EL (cell line): ENCODE results near the gene LRRC63.
"Not testable (repeated sequence)": the region's sequence is repeated elsewhere in the genome, so short reads cannot be mapped to it uniquely, and the experiment has no call there.

Source experiments
- DNase-seq: peaks from one replicate; pipeline ENCODE4 v3.0.0-alpha.2; 2016

Gene LRRC63

DNA sequence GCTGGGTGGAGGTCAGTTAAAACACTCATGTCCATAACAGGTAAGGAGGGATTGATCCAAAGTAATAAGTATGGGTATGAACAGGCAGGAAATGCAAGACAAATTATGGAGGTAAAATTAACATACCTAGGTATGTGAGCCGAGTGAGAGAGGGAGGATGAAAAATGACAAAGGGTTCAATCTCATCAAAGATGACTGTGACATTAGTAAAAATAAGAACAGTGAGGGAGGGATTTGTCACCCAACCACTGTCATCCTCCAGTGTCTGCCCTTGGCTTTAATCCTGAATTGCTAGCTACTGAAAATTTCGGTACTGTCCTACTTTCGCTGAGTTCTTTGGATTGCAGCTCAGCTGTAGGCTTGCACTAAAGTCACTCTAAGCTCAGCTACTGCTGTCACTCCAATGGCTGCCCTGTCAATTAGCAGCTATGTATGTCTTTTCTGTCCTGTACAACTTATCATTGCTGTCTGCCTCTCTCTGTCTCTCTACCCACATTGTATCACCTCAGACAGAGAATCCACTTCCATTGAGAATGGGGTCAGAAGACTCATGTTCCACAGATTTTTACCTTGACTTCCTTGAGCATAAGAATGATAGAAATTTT, 62.5 kb downstream of the LRRC63 start:
- DNase-seq: no peak

DNA sequence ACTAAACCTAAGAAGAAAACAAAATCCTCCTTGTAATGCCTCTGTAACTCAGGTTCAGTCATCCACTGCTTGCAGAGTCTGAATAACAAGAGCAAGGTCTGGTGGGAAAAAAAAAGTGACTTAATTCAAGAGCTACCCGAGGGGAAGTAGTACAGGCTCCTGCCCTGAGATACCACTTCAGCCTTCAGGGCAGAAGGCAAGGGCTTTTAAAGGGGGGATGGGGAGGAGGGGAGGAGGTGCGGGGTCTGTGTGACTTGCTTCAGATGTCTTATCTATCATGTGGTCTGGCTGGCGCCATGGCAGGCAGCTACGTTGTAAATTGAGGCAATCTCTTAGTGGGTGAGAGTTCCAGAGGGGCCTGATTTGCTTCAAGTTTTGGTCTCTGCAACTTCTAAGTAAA, 66.7 kb downstream of the LRRC63 start:
- no peak for DNase-seq

DNA sequence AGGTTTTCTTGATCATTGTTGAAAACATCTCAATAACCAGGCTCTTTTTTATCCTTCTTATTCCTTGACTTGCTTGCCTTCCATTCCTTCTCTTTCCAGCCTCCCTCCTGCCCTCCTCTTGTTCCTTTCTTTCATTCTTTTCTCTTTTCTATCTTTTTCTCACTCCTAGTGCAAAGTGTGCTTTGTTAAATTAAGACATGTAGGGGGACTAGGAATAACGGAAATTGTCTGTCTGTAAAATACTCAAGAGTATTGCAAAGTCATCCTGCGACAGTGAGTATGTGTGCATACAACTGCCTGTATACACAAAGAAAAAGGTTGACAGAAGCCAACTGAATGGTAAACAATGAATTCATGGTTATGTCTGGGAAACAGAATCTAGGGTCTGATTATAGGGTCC, 70.1 kb downstream of the LRRC63 start:
- DNase-seq: no peak

DNA sequence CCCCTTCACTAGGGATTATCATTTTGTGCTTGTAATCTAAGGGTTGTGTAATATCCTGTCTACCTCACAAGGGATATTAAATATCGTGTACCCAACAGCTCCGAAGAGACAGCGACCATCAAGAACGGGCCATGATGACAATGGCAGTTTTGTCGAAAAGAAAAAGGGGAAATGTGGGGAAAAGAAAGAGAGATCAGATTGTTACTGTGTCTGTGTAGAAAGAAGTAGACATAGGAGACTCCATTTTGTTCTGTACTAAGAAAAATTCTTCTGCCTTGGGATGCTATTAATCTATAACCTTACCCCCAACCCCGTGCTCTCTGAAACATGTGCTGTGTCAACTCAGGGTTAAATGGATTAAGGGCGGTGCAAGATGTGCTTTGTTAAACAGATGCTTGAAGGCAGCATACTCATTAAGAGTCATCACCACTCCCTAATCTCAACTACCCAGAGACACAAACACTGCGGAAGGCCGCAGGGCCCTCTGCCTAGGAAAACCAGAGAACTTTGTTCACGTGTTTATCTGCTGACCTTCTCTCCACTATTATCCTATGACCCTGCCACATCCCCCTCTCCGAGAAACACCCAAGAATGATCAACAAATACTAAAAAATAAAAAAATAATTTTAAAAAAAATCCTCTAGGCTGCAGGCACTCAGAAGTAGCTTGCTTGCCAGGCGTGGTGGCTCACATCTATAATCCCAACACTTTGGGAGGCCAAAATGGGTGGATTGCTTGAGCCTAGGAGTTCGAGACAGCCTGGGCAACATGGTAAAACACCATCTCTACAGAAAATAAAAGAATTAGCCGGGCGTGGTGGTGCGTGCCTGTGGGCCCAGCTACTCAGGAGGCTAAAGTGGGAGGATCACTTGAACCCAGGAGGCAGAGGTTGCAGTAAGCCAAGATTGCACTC, 72.4 kb downstream of the LRRC63 start:
- DNase-seq: not testable (repeated sequence)

DNA sequence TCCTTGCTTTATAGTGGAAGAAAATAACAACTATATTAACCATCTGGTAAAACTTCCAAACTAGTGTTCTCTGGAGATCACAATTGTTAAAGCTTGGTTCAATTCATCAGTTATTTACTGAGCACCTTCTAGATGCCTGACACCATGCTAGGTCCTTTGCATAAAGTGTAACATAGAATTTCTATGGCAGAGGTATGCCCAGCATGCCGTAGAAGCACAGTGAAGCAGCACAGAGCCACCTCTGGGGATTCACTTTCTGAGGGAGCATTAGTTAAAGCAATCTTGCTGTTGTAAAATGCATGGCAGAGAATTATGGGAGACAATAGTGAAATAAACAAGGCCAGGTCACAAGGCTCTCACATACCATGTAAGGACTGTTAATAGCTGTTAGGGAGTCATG, 75.2 kb downstream of the LRRC63 start:
- no peak for DNase-seq

DNA sequence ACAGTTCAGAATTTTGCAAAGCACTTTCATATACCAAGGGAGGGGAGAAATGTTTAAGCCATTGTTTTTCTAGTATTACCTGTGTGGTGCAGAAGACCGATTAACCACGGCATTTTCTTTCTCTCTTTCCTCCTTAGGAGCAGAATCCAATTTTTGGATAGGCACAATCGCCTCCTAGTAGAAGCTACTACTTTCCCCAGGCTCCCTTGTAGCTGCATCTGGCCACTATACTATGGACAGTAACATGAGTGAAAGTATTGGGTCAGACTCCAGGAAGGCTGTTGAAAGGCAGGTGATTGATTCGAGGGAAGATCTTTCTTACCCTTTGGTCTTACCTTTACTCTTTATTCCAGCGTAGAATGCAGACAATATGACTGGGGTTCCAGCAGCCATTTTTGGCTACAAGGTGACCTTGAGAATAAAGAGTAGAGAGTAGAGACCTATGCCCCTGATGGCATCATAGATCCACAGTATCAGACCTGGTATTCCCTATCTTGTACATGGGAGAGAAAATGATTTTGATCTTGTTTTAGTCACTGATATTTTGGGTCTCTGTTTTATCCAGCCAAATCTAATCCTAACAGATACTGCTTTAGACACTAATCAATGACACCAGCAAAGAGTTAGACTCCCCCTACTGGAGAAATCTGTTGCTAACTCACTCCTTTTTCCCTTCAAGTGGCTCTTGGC, 77.0 kb downstream of the LRRC63 start:
- DNase-seq: peak; percentile 44

DNA sequence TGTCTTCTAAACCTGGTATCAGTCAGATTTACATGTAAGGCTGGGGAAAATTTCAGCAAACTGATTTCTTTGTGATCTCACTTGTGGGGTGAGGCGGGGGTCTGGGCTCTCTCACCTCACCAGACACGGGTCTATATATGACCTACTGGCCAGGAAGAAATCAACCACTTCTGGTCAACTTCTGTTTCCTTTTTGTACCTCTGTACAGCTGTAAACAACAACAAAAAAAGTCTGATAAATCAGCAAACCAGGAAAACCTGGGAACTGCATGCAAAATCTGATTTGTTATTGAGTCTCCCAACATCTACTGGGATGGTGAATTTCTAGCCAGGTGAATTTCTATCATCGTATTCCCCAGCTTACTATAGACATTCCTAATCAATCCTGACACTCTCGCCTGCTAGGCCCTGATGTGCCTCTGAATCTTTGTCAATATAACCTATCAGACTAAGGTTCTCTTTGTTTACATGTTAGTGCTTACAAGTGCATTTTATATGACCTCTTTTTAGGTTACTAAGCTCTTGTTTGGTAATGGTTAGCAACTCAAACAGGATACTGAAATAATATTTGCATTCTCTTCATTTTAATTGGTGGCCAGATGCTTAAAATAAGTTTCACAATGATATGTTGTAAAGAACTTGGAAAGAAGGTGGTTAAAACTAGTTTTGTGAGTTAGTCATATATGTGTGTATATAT, 77.7 kb downstream of the LRRC63 start:
- DNase-seq: no peak

DNA sequence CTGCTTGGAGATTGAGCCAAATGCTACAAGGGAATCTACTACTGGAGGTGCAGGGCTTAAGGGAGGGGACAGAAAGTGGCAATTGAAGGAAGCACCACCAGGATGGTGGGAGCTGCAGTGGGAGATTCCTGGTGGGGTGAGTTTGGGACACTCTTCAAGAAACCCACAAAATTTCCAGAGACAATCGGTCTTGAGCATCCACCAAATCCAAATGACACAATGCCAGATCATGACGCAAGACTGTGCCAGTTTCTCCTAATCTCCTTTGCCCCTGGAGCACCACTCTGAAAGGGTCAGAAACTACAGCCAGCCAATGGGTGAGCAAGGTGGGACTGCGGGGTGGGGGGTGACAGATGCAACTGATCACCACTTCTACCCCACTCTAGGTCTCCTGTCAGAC, 78.7 kb downstream of the LRRC63 start:
- DNase-seq: no peak

DNA sequence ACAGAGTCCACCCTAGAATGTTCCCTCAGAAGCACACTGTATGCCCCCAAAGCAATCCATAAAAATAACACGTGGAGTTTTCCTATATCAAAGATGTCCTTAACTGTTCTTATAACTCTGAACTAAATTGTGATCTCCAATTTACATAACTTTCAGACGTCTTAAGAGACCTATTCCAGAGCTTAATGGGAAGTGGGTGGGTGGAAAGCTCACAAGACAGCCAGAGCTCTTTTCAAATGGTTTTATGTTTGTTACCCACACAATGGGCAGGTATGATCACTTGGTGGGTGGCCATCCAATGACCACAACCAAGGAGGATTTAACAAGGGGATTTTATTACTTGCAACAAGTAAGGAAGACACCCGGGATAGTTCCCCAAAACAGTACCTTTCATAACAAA, 81.7 kb downstream of the LRRC63 start:
- no peak for DNase-seq

DNA sequence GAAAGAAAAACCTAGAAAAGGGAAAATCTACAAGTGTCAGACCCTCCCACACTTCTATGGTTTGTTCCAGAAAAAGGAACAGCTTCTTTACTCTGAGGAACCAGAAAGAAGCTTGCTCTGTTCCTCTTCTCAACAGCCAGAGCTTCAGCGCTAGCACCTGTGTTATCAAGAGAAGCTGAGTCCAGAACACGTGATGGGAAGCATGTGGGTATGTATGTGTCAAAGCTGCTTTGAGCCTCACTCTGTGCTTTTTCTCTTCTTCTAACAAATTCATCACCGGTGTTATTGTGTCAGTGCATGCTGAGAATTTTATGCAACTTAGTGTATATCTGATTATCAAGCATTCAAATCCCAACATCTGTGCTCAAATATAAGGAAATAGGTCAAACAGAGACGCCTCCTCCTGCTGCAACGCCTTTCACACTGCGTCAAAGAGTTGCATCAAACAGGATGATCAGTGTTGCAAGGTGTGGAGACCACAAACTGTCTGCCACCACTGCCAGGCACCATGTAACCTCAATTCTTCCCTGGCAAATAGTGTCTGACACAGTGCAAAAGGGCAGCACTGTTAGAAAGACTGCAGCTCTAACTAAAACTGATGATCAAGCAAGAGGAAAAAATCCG, 83.9 kb downstream of the LRRC63 start:
- no peak for DNase-seq

DNA sequence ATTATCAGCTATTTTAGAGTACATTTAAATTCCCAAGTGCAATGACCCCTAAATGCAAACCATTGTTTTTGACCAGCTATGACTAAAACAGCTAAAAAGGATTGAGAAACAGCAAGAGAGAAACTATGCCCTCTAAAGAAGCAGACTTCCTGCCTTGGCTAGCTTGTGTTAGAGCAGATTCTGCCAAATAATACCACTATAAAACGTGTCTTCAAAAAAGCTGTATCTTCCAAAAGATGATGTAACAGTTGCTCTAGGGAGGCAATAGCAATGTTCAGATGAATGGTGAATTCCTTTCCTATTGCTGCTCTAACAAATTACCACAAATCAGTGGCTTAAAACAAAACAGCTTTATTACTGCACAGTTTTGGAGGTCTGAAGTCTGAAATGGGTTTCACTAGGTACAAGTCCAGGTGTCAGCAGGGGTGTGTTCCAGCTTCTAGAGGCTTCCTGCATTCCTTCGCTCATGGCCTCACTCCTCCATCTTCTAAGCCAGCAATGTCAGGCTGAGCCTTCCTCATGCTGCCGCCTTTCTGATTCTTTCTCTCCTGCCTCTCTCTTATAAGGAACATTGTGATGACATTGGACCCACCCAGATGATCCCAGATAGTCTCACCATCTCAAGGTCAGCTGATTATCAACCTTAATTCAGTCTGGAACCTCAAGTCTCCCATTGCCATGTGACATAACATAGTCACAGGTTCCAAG, 84.5 kb downstream of the LRRC63 start:
- DNase-seq: peak; percentile 90

DNA sequence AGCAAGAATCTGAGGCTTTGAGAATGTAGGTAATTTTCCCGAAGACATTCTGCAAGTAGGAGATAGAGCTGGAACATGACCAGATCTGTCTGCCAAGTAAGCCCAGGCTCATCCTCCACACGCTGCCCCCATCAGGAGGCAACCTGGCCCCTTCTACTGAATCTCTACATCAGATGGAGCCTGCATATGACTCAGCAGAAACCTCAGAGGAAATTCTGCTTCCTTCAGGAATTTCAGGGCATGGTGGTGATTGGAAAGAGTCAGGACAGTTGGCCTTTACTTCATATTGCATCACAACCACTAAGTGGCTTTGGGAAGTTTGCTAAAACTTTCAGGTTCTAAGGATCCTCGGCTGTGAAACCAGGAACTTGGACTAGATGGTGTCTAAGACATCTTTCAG, 85.2 kb downstream of the LRRC63 start:
- peak; percentile 92 for DNase-seq

DNA sequence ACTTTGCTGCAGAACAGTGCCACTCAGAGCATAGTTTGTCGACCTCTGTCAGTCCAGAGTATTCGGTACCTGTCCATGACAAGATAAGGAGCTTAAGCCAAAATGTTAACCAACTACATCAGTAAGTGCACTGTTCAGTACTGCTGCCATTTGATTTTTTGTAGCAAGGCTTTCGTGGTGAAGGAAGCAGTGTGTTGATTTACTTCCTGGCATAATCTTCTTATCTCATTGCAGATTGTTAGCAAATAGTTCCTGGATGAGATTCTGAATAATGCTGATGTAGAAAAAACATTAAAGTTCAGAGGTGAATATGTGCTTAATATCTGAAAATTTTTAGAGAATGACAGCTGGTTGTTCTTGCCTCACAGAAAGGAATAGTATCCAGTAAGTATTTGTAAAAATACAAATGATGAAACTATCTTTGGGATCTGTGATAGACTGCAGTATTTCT, 85.7 kb downstream of the LRRC63 start:
- DNase-seq: peak; percentile 44

DNA sequence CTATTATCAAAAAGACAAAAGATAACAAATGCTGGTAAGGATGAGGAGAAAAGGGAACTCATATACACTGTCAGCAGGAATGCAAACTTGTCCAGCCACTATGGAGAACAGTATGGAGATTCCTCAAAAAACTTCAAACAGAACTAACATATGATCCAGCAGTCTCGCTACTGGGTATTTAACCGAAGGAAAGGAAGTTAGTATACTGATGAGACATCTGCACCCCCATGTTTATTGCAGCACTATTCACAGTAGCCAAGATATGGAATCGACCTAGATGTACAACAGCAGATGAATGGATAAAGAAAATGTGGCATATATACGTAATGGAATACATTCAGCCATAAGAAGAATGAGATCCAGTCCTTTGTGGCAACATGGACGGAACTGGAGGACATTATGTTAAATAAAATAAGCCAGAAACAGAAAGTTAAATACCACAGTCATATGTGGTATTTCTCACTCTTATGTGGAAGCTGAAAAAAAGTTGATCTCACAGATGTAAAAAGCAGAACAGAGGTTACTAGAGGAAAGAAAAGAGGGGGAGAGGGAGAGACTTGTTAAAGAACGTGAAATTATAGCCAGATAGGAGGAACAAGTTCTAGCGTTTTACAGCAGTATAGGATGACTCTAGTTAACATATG, 92.1 kb downstream of the LRRC63 start:
- DNase-seq: no peak

DNA sequence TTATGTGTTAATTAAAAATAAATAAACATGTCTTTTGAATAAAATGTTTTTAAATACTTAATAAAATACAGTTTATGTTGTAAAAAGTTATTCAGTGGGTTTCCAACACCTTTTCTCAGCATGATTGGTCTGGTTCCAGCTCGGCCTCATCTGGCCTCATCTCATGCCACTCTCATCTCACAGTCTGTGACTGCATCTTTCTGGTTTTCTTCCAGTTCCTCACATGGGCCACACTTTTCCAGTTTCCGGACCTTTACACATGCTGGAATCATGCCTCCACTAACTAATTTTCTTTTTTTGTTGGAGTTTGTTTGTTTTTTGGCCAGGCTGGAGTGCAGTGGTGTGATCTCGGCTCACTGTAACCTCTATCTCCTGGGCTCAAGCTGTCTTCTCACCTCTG, 92.8 kb downstream of the LRRC63 start:
- no peak for DNase-seq

DNA sequence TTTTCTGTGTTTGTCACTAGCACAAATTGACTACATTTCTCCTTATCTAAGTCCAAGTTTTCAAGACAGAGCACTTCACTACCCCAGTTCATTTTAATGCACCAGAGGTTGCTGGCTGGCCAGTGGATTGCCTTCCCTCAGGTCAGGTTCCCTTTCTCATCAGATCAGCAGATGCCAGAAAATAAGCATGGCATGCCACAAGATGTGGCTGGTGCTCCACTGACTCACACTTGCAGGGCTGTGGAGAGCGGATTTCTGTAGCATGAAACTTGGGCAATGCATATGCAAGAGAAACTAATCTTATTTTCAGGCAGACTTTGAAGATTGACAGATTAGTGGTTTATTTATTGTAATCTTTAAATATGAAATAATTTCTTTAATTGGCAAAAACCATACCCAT, 95.8 kb downstream of the LRRC63 start:
- DNase-seq: peak; percentile 10

DNA sequence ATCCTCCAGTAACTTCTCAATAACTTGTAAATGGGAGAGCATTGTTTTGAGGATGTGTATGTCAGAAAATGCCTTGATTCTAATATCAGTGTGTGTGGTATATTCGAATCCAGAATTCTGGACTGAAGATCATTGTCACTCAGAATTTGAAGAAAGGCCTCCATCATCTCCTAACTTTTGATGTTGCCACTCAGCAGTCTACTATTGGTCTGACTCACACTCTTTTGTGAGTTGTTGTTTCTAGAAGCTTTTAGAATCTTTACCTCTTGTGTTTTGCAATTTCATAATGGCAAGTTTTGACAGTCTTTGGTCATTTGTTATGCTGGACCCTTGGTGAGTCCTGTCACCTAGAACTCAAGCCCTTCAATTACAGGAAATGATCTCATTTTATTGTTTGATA, 98.3 kb downstream of the LRRC63 start:
- DNase-seq: no peak

DNA sequence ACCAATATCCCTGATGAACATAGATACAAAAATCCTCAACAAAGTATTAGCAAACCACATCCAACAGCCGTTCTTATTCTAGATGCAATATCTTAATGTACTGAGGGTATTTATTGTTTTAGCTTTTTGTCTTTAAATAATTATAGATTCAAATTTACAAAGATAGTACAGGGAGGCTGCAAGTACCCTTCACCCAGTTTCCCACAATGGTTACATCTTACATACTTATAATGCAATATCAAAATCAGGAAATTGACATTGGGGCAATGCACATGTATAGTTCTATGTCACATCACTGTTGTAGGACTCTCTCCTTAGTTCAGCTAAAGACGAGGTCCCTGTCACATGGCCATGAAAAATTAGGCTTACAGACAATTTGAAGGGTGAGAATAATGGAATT, 99.5 kb downstream of the LRRC63 start:
- DNase-seq: no peak

DNA sequence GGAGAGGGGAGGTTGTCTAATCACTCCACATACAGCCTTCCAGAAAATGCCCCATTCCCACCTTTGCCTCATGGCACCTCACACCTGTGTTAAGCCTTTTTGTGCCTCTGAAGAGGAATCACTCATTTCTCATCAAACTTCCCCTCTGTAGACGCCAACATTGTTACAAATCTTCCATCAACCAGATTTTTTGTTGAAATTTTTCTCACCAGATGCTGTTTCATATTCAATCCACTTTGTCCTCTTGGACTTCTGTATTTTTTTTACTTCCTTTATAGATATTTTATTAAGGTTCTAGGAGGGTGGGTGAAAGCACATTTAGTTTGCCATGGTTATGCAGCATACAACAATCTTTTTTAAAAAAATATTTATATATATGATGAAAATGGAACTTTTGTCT, 101.3 kb downstream of the LRRC63 start:
- no peak for DNase-seq

DNA sequence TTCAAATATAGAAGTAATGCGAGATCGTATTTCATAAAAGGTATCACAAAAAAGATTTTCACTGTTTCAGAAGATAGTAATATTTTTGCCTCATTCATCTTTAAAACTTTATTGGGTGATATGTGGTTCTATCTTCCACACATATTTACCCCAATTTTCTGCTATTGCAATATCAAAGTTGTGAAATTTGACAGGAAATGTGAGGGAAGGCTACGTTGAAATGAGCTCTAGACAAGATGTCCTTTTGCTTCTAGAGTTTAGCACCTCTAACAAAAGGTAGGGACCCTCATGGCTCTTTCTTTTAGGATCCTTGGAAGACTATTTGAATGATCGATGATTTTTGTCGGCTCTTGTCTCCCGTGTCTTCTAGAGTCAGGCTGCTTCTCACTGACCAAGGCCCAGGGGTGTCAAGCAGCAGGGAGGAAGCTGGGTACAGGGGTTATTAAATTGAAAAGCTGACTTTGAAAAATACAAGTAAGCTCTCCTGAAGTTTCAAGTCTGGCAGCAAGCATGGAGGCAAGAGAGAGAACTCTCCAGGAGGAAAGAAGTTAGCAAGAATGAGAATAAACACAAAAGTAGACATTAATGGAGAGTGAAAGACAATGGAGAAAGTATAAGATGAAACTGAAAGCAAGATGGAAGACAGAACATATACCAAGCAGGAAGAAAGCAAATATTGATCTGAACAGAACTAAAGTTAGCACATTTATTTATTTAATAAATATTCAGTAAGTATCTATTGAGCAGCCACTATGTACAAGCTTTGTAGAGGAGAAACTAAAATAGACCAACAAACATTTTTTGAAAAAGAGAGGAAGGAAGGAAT, 101.9 kb downstream of the LRRC63 start:
- DNase-seq: no peak

DNA sequence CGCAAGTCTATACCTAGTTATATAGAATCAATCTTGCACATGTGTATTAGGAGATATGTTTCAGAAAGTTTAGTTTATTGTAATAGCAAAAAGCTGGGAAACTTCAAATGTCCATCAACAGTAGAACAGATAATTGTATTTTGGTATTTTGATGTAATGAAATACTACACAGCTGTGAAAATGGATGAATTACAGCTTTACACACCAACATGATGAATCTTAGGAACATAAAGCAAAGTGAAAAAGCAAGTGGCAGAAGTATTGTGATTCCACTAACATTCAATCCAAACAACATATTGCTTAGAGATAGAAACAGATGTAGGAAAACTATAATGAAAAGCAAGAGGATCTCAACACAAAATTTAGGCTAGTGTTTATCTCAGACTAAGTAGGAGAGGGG, 102.9 kb downstream of the LRRC63 start:
- no peak for DNase-seq
